Activated CD4-positive, alpha-beta T cell treated with anti-CD3 and anti-CD28 coated beads, Interleukin-2, amount 10 ng/mL, durations not matched to agents 7 days and 5 days (primary cell): ENCODE data around the gene KATNAL1. TPM values are rescaled to one million over a fixed set of nuclear protein-coding genes. Genes with fewer than 3 reads are reported as not detected.
"Not testable (repeated sequence)": the region's sequence is repeated elsewhere in the genome, so short reads cannot be mapped to it uniquely, and the experiment has no call there.

Experiments
- CTCF ChIA-PET: fragments of 350-600 bp; sonication (Branson Sonifier 250); formaldehyde crosslinking; loops from one replicate; lab custom pipeline; 2021; ENCODE audit warnings: antibody characterized with exemption; lab: Charles Lee
- POLR2A ChIA-PET: fragments of 350-600 bp; sonication (Branson Sonifier 250); formaldehyde crosslinking; loops from one replicate; lab custom pipeline; 2021; ENCODE audit warnings: antibody characterized with exemption; lab: Charles Lee
- DNase-seq: peaks from one replicate; pipeline ENCODE4 v3.0.0-alpha.2; 2020
- H3K27ac Mint-ChIP-seq: one replicate; pipeline ENCODE4 v1.8.0; 2021; ENCODE audit warnings: mild to moderate bottlenecking, moderate library complexity, mixed read lengths
- H3K27me3 Mint-ChIP-seq: one replicate; pipeline ENCODE4 v1.8.0; 2021; ENCODE audit warnings: mixed read lengths
- H3K36me3 Mint-ChIP-seq: one replicate; pipeline ENCODE4 v1.8.0; 2021; ENCODE audit warnings: low read depth, mixed read lengths
- H3K4me1 Mint-ChIP-seq: one replicate; pipeline ENCODE4 v1.8.0; 2021; ENCODE audit warnings: mixed read lengths
- H3K4me3 Mint-ChIP-seq: one replicate; pipeline ENCODE4 v1.8.0; 2021; ENCODE audit warnings: mild to moderate bottlenecking, moderate library complexity, mixed read lengths
- H3K9me3 Mint-ChIP-seq: one replicate; pipeline ENCODE4 v1.8.0; 2021; ENCODE audit warnings: mixed read lengths
- total RNA-seq, 2 experiments: library from RNA; stranded (reverse); gene quantifications; one replicate each; pipeline ENCODE4 v1.2.3, GENCODE V29; 2021

KATNAL1 gene
- total RNA-seq, 2 experiments from 2014 or later = 25.0 to 27.4 TPM

GRCh38 chr13:30274083-30274482, 33.3 kb downstream of the KATNAL1 start:
- H3K4me1 Mint-ChIP-seq = peaks cover 12% of the 10 kb centered on the region
- no peak for DNase-seq
- no peak overlapping the region for H3K27ac Mint-ChIP-seq
- peaks cover 37% of the 10 kb centered on the region for H3K36me3 Mint-ChIP-seq
- peaks cover 8% of the 10 kb centered on the region for H3K9me3 Mint-ChIP-seq
- CTCF ChIA-PET = no interaction called here
- no peaks in the 10 kb centered on the region for H3K27me3 Mint-ChIP-seq
- H3K4me3 Mint-ChIP-seq = no peak overlapping the region
- POLR2A ChIA-PET = no interaction called here

GRCh38 chr13:30270035-30270434, 37.3 kb downstream of the KATNAL1 start:
- H3K27me3 Mint-ChIP-seq, DNase-seq: not testable (repeated sequence)

GRCh38 chr13:30268673-30269072, 38.7 kb downstream of the KATNAL1 start:
- no peaks in the 10 kb centered on the region for H3K4me1 Mint-ChIP-seq
- H3K27me3 Mint-ChIP-seq = no peaks in the 10 kb centered on the region
- no peaks in the 10 kb centered on the region for H3K9me3 Mint-ChIP-seq
- H3K27ac Mint-ChIP-seq = no peak overlapping the region
- POLR2A ChIA-PET = no interaction called here
- H3K4me3 Mint-ChIP-seq = no peak overlapping the region
- no peak for DNase-seq
- H3K36me3 Mint-ChIP-seq = peaks cover 13% of the 10 kb centered on the region
- CTCF ChIA-PET = no interaction called here

More at GRCh38 chr13:30270035-30270434, 37.3 kb downstream of the KATNAL1 start:
- H3K27ac Mint-ChIP-seq, CTCF ChIA-PET, H3K4me3 Mint-ChIP-seq, POLR2A ChIA-PET, H3K9me3 Mint-ChIP-seq, H3K4me1 Mint-ChIP-seq: not testable (repeated sequence)
- H3K36me3 Mint-ChIP-seq = peaks cover 23% of the 10 kb centered on the region

- Mint-ChIP-seq H3K4me1 (no peaks in the 10 kb centered on the region), H3K27me3 (no peaks in the 10 kb centered on the region), H3K36me3 (peaks cover 16% of the 10 kb centered on the region), H3K4me3 (no peak overlapping the region), H3K9me3 (no peaks in the 10 kb centered on the region), H3K27ac (no peak overlapping the region)
- ChIA-PET CTCF (no interaction called here), POLR2A (no interaction called here)
- no peak for DNase-seq
These were observed 40.6 kb downstream of the KATNAL1 start for GRCh38 chr13:30266756-30267155.

GRCh38 chr13:30259149-30259733, 48.1 kb downstream of the KATNAL1 start:
- H3K27me3 Mint-ChIP-seq, H3K9me3 Mint-ChIP-seq, DNase-seq, POLR2A ChIA-PET, H3K4me3 Mint-ChIP-seq: not testable (repeated sequence)
- CTCF ChIA-PET = interaction anchor here (0.6 kb wide), 1 partner anchor 22 kb away, joined by 3 read pairs; no protein-coding TSS in a partner anchor
- H3K4me1 Mint-ChIP-seq = peaks cover 24% of the 10 kb centered on the region
- peaks cover 20% of the 10 kb centered on the region for H3K36me3 Mint-ChIP-seq
- peak overlapping the region; percentile 13 for H3K27ac Mint-ChIP-seq

- CTCF ChIA-PET = no interaction called here
- Mint-ChIP-seq H3K36me3 (peaks cover 24% of the 10 kb centered on the region), H3K27me3 (no peaks in the 10 kb centered on the region), H3K4me1 (peaks cover 27% of the 10 kb centered on the region), H3K27ac (no peak overlapping the region), H3K9me3 (no peaks in the 10 kb centered on the region), H3K4me3 (no peak overlapping the region)
- POLR2A ChIA-PET = no interaction called here
- DNase-seq = no peak
These were observed 49.8 kb downstream of the KATNAL1 start for GRCh38 chr13:30257468-30258099.

- H3K9me3 Mint-ChIP-seq = no peaks in the 10 kb centered on the region
- H3K27me3 Mint-ChIP-seq = no peaks in the 10 kb centered on the region
- H3K4me3 Mint-ChIP-seq = no peak overlapping the region
- no peak overlapping the region for H3K27ac Mint-ChIP-seq
- H3K36me3 Mint-ChIP-seq = peaks cover 24% of the 10 kb centered on the region
- no peak for DNase-seq
- CTCF ChIA-PET = no interaction called here
- POLR2A ChIA-PET = interaction anchor here (0.6 kb wide), 1 partner anchor 15 kb away, joined by 3 read pairs; no protein-coding TSS in a partner anchor
- peaks cover 27% of the 10 kb centered on the region for H3K4me1 Mint-ChIP-seq
These were observed 50.5 kb downstream of the KATNAL1 start for GRCh38 chr13:30256713-30257467.

GRCh38 chr13:30255696-30256095, 51.7 kb downstream of the KATNAL1 start:
- ChIA-PET POLR2A (no interaction called here), CTCF (no interaction called here)
- peaks cover 27% of the 10 kb centered on the region for H3K4me1 Mint-ChIP-seq
- peaks cover 26% of the 10 kb centered on the region for H3K36me3 Mint-ChIP-seq
- peaks cover 2% of the 10 kb centered on the region for H3K9me3 Mint-ChIP-seq
- DNase-seq = no peak
- H3K4me3 Mint-ChIP-seq = no peak overlapping the region
- no peaks in the 10 kb centered on the region for H3K27me3 Mint-ChIP-seq
- H3K27ac Mint-ChIP-seq = no peak overlapping the region

- DNase-seq = no peak
- no peaks in the 10 kb centered on the region for H3K27me3 Mint-ChIP-seq
- H3K9me3 Mint-ChIP-seq = peaks cover 7% of the 10 kb centered on the region
- H3K4me1 Mint-ChIP-seq = peaks cover 13% of the 10 kb centered on the region
- H3K4me3 Mint-ChIP-seq = no peak overlapping the region
- CTCF ChIA-PET = interaction anchor here (0.7 kb wide), 2 partner anchors 318 to 774 kb away, joined by 3 to 6 read pairs; no protein-coding TSS in a partner anchor
- peaks cover 32% of the 10 kb centered on the region for H3K36me3 Mint-ChIP-seq
- POLR2A ChIA-PET = no interaction called here
- H3K27ac Mint-ChIP-seq = no peak overlapping the region
These were observed 53.5 kb downstream of the KATNAL1 start for GRCh38 chr13:30253830-30254229.

- Mint-ChIP-seq H3K4me1 (no peaks in the 10 kb centered on the region), H3K27ac (no peak overlapping the region), H3K27me3 (no peaks in the 10 kb centered on the region), H3K4me3 (no peak overlapping the region), H3K36me3 (peaks cover 44% of the 10 kb centered on the region), H3K9me3 (peaks cover 14% of the 10 kb centered on the region)
- ChIA-PET POLR2A (no interaction called here), CTCF (no interaction called here)
- no peak for DNase-seq
These were observed 59.9 kb downstream of the KATNAL1 start for GRCh38 chr13:30247406-30247805.

- ChIA-PET CTCF (no interaction called here), POLR2A (no interaction called here)
- Mint-ChIP-seq H3K4me3 (no peak overlapping the region), H3K27me3 (no peaks in the 10 kb centered on the region), H3K27ac (no peak overlapping the region), H3K9me3 (peaks cover 4% of the 10 kb centered on the region), H3K36me3 (peaks cover 34% of the 10 kb centered on the region), H3K4me1 (peaks cover 3% of the 10 kb centered on the region)
- no peak for DNase-seq
These were observed 65.8 kb downstream of the KATNAL1 start for GRCh38 chr13:30241532-30241931.

GRCh38 chr13:30240608-30241007, 66.7 kb downstream of the KATNAL1 start:
- Mint-ChIP-seq H3K27ac (no peak overlapping the region), H3K4me1 (peaks cover 3% of the 10 kb centered on the region), H3K36me3 (peaks cover 29% of the 10 kb centered on the region), H3K27me3 (no peaks in the 10 kb centered on the region), H3K9me3 (peaks cover 4% of the 10 kb centered on the region), H3K4me3 (no peak overlapping the region)
- no peak for DNase-seq
- ChIA-PET POLR2A (no interaction called here), CTCF (interaction anchor here (1.0 kb wide), 1 partner anchor 11 kb away, joined by 3 read pairs; no protein-coding TSS in a partner anchor)

GRCh38 chr13:30235216-30235615, 72.1 kb downstream of the KATNAL1 start:
- Mint-ChIP-seq H3K4me1 (no peaks in the 10 kb centered on the region), H3K27me3 (no peaks in the 10 kb centered on the region), H3K27ac (no peak overlapping the region), H3K36me3 (peaks cover 17% of the 10 kb centered on the region), H3K9me3 (no peaks in the 10 kb centered on the region), H3K4me3 (no peak overlapping the region)
- DNase-seq = no peak
- POLR2A ChIA-PET = no interaction called here
- CTCF ChIA-PET = interaction anchor here (0.9 kb wide), 1 partner anchor 8 kb away, joined by 3 read pairs; no protein-coding TSS in a partner anchor
